A673 (cell line): Measurements from ENCODE around the gene MAST4. TPM values are rescaled to one million over a fixed set of nuclear protein-coding genes. Genes with fewer than 3 reads are reported as not detected.
"Not testable (repeated sequence)": the region's sequence is repeated elsewhere in the genome, so short reads cannot be mapped to it uniquely, and the experiment has no call there.

Experiments
- BruUV-seq: library from RNA; stranded (reverse); fragments of 400-500 nt; replicated peaks from 2 replicates; lab custom pipeline; 2021; lab: Mats Ljungman, UMichigan
- CTCF ChIA-PET: fragments of 300-600 bp; sonication (Branson Sonifier 250); formaldehyde crosslinking; loops from one replicate; lab custom pipeline; 2022; ENCODE audit warnings: antibody characterized with exemption; lab: Charles Lee
- POLR2A ChIA-PET: fragments of 300-600 bp; sonication (Branson Sonifier 250); formaldehyde crosslinking; loops from one replicate; lab custom pipeline; 2022; ENCODE audit warnings: antibody characterized with exemption; ENCODE audit not compliant: low non-redundant PET; lab: Charles Lee
- DNase-seq: peaks from one replicate; pipeline ENCODE4 v3.0.0-alpha.2; 2015; ENCODE audit warnings: low spot score
- H3K27ac ChIP-seq: fragments of 200-600 bp; sonication (generic); 2 replicates; pipeline ENCODE4 v1.5.1; 2016; ENCODE audit warnings: mixed run types, low read depth, mild to moderate bottlenecking, mixed read lengths, antibody characterized with exemption, low read length; ENCODE audit not compliant: poor library complexity, severe bottlenecking
- H3K27me3 ChIP-seq: fragments of 200-600 bp; sonication (generic); replicated peaks from 2 replicates; pipeline ENCODE4 v1.6.1; 2017; ENCODE audit warnings: mixed run types, low read depth, mild to moderate bottlenecking, mixed read lengths, antibody characterized with exemption, low read length; ENCODE audit not compliant: insufficient read depth, poor library complexity
- H3K36me3 ChIP-seq: fragments of 200-600 bp; sonication (generic); 2 replicates; pipeline ENCODE4 v1.6.1; 2016; ENCODE audit warnings: mixed run types, mild to moderate bottlenecking, mixed read lengths, antibody characterized with exemption, low read length; ENCODE audit not compliant: insufficient read depth, poor library complexity, severe bottlenecking
- H3K4me1 ChIP-seq: fragments of 200-600 bp; sonication (generic); 2 replicates; pipeline ENCODE4 v1.6.1; 2017; ENCODE audit warnings: mixed run types, mild to moderate bottlenecking, mixed read lengths, antibody characterized with exemption, low read length; ENCODE audit not compliant: insufficient read depth, poor library complexity, severe bottlenecking
- H3K4me3 ChIP-seq: fragments of 200-600 bp; sonication (generic); 2 replicates; pipeline ENCODE4 v1.5.1; 2016; ENCODE audit warnings: low read depth, mixed run types, mild to moderate bottlenecking, mixed read lengths, low read length; ENCODE audit not compliant: poor library complexity, severe bottlenecking
- H3K9me3 ChIP-seq: fragments of 200-600 bp; sonication (generic); 2 replicates; pipeline ENCODE4 v1.6.1; 2016; ENCODE audit warnings: mixed run types, low read depth, mild to moderate bottlenecking, mixed read lengths, antibody characterized with exemption, low read length; ENCODE audit not compliant: poor library complexity, severe bottlenecking
- CTCF ChIP-seq: fragments of 300-800, 200-600 bp; sonication (generic); conservative IDR thresholded peaks from 2 replicates; pipeline ENCODE4 v1.5.1; 2017; ENCODE audit warnings: low read depth, mild to moderate bottlenecking, antibody characterized with exemption, low read length, moderate library complexity, mixed read lengths
- EZH2 ChIP-seq: fragments of 200-600 bp; sonication (generic); IDR thresholded peaks from 2 replicates; pipeline ENCODE4 v1.6.1; 2017; ENCODE audit warnings: borderline replicate concordance, low read depth, mild to moderate bottlenecking, mixed read lengths, antibody characterized with exemption, low read length; ENCODE audit not compliant: poor library complexity, severe bottlenecking
- intact Hi-C: fragments of 100-400 bp; cut with micrococcal nuclease; formaldehyde crosslinking; loops from one replicate; pipeline ENCODE4 v1.10.0; 2022; ENCODE audit not compliant: unreplicated experiment
- total RNA-seq: library from RNA; stranded (reverse); gene quantifications from 2 replicates; pipeline ENCODE4 v1.2.3, GENCODE V29; 2021

The MAST4 gene
- total RNA-seq, 1 experiment from 2014 or later: 4.5 TPM

- POLR2A ChIA-PET: no interaction called here
- Histone ChIP-seq H3K27ac (no peak overlapping the region), H3K4me1 (no peaks in the 10 kb centered on the region), H3K4me3 (no peak overlapping the region), H3K36me3 (no peaks in the 10 kb centered on the region), H3K9me3 (no peaks in the 10 kb centered on the region), H3K27me3 (no peaks in the 10 kb centered on the region)
- no peak for DNase-seq
- CTCF ChIA-PET: no interaction called here
- no peak for TF ChIP-seq CTCF
- TF ChIP-seq EZH2: no peak
- BruUV-seq: no TSS peak
- intact Hi-C loops: no loop called here
These were observed 149.1 kb downstream of the MAST4 start for GRCh38 chr5:66745297-66745696.

- intact Hi-C loops: no loop called here
- TF ChIP-seq EZH2 (no peak), CTCF (no peak)
- Histone ChIP-seq H3K9me3 (no peaks in the 10 kb centered on the region), H3K4me1 (no peaks in the 10 kb centered on the region), H3K27ac (no peak overlapping the region), H3K36me3 (no peaks in the 10 kb centered on the region), H3K27me3 (no peaks in the 10 kb centered on the region), H3K4me3 (no peak overlapping the region)
- CTCF ChIA-PET: no interaction called here
- BruUV-seq: no TSS peak
- POLR2A ChIA-PET: no interaction called here
- no peak for DNase-seq
These were observed 151.4 kb downstream of the MAST4 start for GRCh38 chr5:66747607-66748006.

- CTCF ChIA-PET, H3K27ac ChIP-seq, intact Hi-C loops, H3K4me3 ChIP-seq, H3K4me1 ChIP-seq, BruUV-seq, H3K9me3 ChIP-seq, H3K36me3 ChIP-seq, POLR2A ChIA-PET, DNase-seq: not testable (repeated sequence)
- peaks cover 10% of the 10 kb centered on the region for H3K27me3 ChIP-seq
These were observed 156.5 kb downstream of the MAST4 start for GRCh38 chr5:66752668-66753067.

GRCh38 chr5:66757219-66757833 lies 161.1 kb downstream of the MAST4 start:
- BruUV-seq: no TSS peak
- H3K27ac ChIP-seq: no peak overlapping the region
- DNase-seq: peak; percentile 59
- H3K36me3 ChIP-seq: no peaks in the 10 kb centered on the region
- H3K4me3 ChIP-seq: no peak overlapping the region
- POLR2A ChIA-PET: no interaction called here
- peaks cover 10% of the 10 kb centered on the region for H3K27me3 ChIP-seq
- H3K9me3 ChIP-seq: no peaks in the 10 kb centered on the region
- H3K4me1 ChIP-seq: no peaks in the 10 kb centered on the region
- intact Hi-C loops: loop anchor here (1.0 to 5.0 kb wide), 2 partner anchors 450 to 580 kb away; no protein-coding TSS in a partner anchor
- peak; percentile 63 for TF ChIP-seq CTCF
- TF ChIP-seq EZH2: no peak
- CTCF ChIA-PET: interaction anchor here (1.9 to 2.2 kb wide), 2 partner anchors 449 to 451 kb away, joined by 9 to 25 read pairs; no protein-coding TSS in a partner anchor
